ENCODE results near the gene OXT.

DNA sequence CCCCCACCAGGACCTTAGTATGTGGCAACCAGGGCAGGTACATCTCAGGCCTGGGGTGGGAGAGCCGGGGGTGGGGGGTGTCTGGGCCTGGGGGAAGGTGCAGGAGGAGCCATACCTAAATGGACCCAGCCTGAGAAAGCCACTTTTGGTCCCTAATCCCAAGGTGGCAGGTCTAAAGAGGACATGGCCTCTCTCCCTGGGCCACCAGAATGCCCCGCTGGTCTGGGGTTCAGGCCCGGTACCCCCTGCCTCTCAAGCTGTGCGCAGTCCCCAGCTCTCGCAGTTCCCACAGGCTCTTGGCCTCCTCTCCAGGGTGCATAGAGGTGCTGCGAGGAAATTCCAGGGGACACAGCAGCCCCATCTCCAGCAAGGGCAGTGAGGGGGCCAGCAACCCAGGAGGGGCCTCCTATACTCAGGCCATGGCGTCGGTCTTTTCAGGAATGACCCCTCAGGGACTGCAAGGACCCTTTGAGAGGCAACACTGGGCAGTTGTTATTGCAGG, 14.2 kb downstream of the OXT start:
- TF ChIP-seq CREB5 (CRISPR knock-in tag; IDR thresholded peaks at IDR 0.05; ENCODE audit: low read depth) (no peak), GLIS3 (CRISPR knock-in tag; IDR thresholded peaks at IDR 0.05) (no peak)

All from SK-N-SH treated with all-trans-retinoic acid at 6 μM for 48 hours (cell line).